Psoas muscle (tissue), 8 donors: ENCODE results near the gene EBF3. TPM values are rescaled to one million over a fixed set of nuclear protein-coding genes. Genes with fewer than 3 reads are reported as not detected.

Source experiments
- ATAC-seq, 4 donors: fragments of 200-7000 bp; cut with Tn5 transposase; one replicate each; pipeline ENCODE4 v1.9.1; 2020; ENCODE audit warnings: moderate library complexity in 3 of 4, mild to moderate bottlenecking in 2 of 4
- DNase-seq, 2 donors: peaks; one replicate each; pipeline ENCODE4 v3.0.0-alpha.2; 2020
- H3K27ac ChIP-seq: fragments of 200-600 bp; one replicate; pipeline ENCODE4 v1.8.0; 2022
- H3K27me3 ChIP-seq, 3 donors: fragments of 200-600 bp in 1 of 3; one replicate each; pipeline versions ENCODE4 v1.6.1 to v1.8.0; 2013 to 2022; ENCODE audit warnings: low read length in 2 of 3, mild to moderate bottlenecking in 2 of 3, moderate library complexity in 1 of 3; ENCODE audit not compliant: insufficient read depth in 3 of 3
- H3K36me3 ChIP-seq, 2 donors: fragments of 200-600 bp in 1 of 2; one replicate each; pipeline versions ENCODE4 v1.6.1 to v1.8.0; 2013 to 2022; ENCODE audit warnings: low read depth in 1 of 2, mild to moderate bottlenecking in 1 of 2, moderate library complexity in 1 of 2; ENCODE audit not compliant: insufficient read depth in 1 of 2
- H3K4me1 ChIP-seq: fragments of 200-600 bp; one replicate; pipeline ENCODE4 v1.8.0; 2022
- H3K4me3 ChIP-seq: fragments of 200-600 bp; one replicate; pipeline ENCODE4 v1.8.0; 2022; ENCODE audit warnings: mild to moderate bottlenecking
- H3K9me3 ChIP-seq: fragments of 200-600 bp; one replicate; pipeline ENCODE4 v1.8.0; 2022
- WGBS, 3 donors: extraction: QIAGEN DNeasy Blood & Tissue Kit; methylation state at CpG; one replicate each; pipeline versions ENCODE4 v1.1.6 to v1.1.7; 2013; 5-methylcytosine and 5-hydroxymethylcytosine counted together
- intact Hi-C, 2 donors: fragments of 100-400 bp; cut with DNase I; formaldehyde crosslinking; loops; one replicate each; pipeline versions ENCODE4 v1.11.0 to v1.14.2; 2022
- polyA plus RNA-seq, 3 donors: library from polyadenylated mRNA; stranded (reverse); fragments of 200-250 nt; gene quantifications; one replicate each; pipeline ENCODE4 v1.2.3, GENCODE V29; 2013
- total RNA-seq, 4 donors: library from RNA; stranded (reverse); fragmentation: NEBNext Ultra II Directional in 2 of 4; extraction: Animal tissue kit (Norgen Biotek cat#: 25700) in 2 of 4; gene quantifications; one replicate each; pipeline versions ENCODE4 v1.2.1 to v1.2.4, GENCODE V29; 2021 to 2023
- TF ChIP-seq, protein P1 (sequence below): fragments of 200-600 bp; IDR thresholded peaks from one replicate; pipeline ENCODE4 v1.8.0; 2022; ENCODE audit warnings: antibody characterized with exemption
- donor health status: healthy with polysubstance abuse.
- donor health status: DM: no; HTN: no; CAD: no; lungs with moderate emphysema.
- donor health status: Bipolar disorder and iron deficiency.
- donor health status: healthy.
- donor health status: DM: yes; HTN: yes; CAD: no.
- donor health status: DM: no; HTN: no; CAD: no.
- donor health status: DM: no; HTN: no; CAD: no.
- donor health status: DM: yes; HTN: yes; CAD: no.

Gene EBF3
- total and polyA plus RNA-seq, 7 donors, result 3.2 to 10.1 (median 5.2) TPM

DNA sequence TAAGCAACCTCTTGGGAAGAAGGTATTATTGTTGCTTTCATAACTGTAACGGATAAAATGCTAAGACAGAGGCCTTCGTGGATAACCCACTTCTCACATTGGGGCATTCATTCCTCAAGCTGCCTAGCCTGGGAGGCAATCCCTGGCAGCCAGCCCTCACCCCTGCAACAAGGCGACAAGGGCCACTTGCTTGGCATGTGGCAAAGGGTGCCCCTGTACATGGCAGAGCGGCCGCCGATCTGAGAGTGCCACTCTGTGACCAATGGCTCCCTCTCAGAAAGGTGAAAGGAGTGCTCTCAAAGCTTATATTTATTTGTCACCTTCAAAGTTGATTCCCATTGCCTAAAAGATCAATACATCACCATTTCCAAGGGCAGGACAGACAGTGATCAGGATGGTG, 31.9 kb downstream of the EBF3 start:
- Histone ChIP-seq H3K27me3 (no peaks in the 10 kb centered on the region), H3K4me3 (no peak overlapping the region), H3K36me3 (no peaks in the 10 kb centered on the region), H3K27ac (no peak overlapping the region), H3K4me1 (peaks cover 10% of the 10 kb centered on the region), H3K9me3 (no peaks in the 10 kb centered on the region)
- ATAC-seq, result no peak
- DNase-seq, result peak in 1 of 2 donors; percentile 44
- intact Hi-C loops, result no loop called here
- 65 to 85% (median 75%) methylated on average over 6 of the region's 6 CpGs for WGBS, 3 donors
- TF ChIP-seq, protein P1, sequence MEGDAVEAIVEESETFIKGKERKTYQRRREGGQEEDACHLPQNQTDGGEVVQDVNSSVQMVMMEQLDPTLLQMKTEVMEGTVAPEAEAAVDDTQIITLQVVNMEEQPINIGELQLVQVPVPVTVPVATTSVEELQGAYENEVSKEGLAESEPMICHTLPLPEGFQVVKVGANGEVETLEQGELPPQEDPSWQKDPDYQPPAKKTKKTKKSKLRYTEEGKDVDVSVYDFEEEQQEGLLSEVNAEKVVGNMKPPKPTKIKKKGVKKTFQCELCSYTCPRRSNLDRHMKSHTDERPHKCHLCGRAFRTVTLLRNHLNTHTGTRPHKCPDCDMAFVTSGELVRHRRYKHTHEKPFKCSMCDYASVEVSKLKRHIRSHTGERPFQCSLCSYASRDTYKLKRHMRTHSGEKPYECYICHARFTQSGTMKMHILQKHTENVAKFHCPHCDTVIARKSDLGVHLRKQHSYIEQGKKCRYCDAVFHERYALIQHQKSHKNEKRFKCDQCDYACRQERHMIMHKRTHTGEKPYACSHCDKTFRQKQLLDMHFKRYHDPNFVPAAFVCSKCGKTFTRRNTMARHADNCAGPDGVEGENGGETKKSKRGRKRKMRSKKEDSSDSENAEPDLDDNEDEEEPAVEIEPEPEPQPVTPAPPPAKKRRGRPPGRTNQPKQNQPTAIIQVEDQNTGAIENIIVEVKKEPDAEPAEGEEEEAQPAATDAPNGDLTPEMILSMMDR, result no peak

DNA sequence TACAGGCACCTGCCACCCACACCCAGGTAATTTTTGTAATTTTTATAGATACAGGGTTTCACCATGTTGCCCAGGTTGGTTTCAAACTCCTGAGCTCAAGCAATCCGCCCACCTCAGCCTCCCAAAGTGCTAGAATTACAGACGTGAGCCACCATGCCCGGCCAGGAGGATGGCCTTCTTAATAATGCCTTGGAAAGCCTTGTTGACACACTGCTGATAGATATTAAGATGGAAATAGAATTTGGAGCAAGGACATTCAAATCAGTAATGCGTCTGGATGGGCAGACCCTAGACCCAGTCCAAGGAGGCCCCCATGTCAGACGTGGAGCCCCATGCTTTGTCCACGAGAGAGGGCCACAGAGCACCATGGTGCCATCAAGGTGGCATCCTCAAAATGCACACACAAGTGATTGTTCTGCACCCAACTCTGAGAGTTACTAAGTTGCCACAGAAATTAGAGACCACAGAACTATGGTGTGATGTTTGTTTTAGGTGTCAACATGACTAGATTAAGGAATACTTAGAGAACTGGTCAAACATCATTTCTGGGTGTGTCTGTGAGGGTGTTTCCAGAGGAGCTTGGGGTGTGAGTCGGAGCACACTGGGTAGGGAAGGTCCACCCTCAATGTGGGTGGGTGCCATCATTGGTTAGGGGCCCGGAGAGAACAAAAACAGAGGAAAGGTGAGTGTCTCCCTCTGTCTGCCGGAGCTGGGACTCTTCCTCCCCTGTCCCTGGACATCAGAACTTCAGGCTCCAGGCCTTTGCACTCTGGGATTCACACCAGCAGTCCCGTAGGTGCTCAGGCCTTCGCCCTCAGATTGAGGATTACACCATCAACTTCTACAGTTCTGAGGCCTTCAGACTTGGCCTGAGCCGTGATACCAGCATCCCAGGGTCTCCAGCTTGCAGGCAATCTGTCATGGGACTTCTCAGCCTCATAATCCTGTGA, 34.5 kb downstream of the EBF3 start:
- DNase-seq (peak in 1 of 2 donors; percentile 36), ATAC-seq (no peak)
- Histone ChIP-seq H3K4me3 (no peak overlapping the region), H3K36me3 (no peaks in the 10 kb centered on the region), H3K27me3 (no peaks in the 10 kb centered on the region), H3K9me3 (no peaks in the 10 kb centered on the region), H3K4me1 (no peaks in the 10 kb centered on the region), H3K27ac (no peak overlapping the region)
- WGBS, 3 donors, result 77 to 81% (median 80%) methylated on average over 12 of the region's 12 CpGs
- TF ChIP-seq, protein P1, result no peak
- intact Hi-C loops, result no loop called here

DNA sequence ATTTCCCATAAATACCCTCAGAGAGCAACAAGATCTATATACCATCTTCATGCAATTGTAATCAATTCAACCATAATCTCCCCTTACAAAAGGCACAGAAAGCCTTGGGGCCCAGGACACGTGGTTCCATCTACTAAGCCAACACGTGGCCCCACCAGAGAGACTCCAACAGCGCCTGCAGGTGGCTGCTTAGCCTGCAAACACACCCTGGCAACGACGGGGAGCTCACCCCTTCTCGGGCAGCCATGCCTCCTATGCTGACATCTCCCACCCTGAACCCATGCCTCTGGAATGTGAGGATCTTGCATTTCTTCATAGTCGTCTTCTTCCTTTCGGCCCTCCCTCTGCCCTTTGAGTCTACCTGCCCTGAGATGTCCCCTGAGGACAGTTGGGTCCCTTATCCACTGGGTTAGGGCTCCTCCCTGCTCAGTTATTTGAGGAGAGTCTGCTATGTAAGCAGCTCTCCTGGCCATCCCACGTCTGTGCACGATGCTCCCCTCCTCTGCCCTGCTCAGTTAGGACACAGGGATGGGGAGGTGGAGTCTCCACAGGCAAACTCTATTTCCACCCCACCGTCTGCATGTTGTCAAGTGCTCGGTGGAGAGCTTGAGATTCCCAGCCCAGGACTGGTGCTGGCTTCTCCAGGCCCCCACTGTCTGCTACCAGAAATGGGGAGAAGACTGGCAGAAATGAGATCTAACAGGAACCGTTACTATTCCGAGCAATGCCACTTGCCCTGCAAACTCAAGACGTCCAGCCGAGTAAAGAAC, 36.5 kb downstream of the EBF3 start:
- DNase-seq, result peak in 1 of 2 donors; percentile 42
- TF ChIP-seq, protein P1, result no peak
- Histone ChIP-seq H3K27ac (no peak overlapping the region), H3K4me1 (peaks cover 7% of the 10 kb centered on the region), H3K36me3 (no peaks in the 10 kb centered on the region), H3K4me3 (no peak overlapping the region), H3K9me3 (no peaks in the 10 kb centered on the region), H3K27me3 (no peaks in the 10 kb centered on the region)
- intact Hi-C loops, result no loop called here
- WGBS, 3 donors, result 58 to 76% (median 69%) methylated on average over 16 of the region's 16 CpGs
- ATAC-seq, result no peak

DNA sequence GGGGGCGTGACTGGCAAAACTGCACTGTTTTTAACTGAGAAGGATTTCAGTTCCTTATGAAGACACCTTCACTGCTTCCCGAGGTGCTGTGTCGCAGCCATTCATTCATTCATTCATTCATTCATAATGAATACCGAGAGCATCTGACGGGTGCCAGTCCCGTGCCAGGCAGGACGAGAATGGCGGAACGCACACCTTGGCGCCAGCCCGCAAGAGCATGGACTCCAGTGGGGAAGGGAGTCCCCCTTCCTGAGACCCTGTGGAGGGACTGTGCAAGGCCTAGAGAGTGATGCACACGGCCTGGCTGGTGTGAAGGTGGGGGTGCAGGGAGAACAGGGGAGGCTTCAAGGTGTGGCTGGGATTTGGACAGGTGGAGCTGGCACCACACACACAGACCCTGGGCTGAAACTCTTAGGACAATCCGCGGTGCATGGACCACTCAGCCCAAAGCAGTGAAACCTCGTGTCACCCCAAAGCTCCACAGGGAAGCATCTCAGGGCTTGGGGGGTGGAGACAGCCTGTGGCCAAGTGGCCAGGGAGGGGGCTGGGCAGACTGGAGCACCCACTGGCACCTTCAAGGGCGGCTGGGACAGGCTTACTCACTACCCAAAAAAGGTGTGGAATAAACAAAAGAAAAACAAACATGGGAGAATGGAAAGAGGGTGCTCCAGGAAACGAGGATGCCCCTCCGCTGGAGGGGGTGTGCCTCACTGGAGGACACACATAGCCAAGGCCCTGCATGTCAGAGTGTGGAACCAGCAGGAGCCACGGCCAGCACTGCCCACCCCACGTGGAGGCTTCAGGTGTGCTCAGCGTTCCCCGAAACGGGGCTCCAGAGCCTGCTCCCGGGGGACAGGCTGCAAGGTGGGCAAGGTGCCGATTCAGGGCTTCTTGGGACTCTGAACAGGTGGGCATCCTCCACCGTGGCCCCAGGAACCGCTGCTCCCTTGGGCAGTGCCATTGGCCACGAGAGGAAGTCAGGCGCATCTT, 37.7 kb downstream of the EBF3 start:
- Histone ChIP-seq H3K4me1 (peaks cover 11% of the 10 kb centered on the region), H3K27me3 (no peaks in the 10 kb centered on the region), H3K36me3 (no peaks in the 10 kb centered on the region), H3K4me3 (no peak overlapping the region), H3K27ac (no peak overlapping the region), H3K9me3 (no peaks in the 10 kb centered on the region)
- DNase-seq (peak in 1 of 2 donors; percentile 50), ATAC-seq (no peak)
- WGBS, 3 donors, result 75 to 78% (median 76%) methylated on average over 28 to 29 of the region's 29 CpGs
- intact Hi-C loops, result no loop called here
- TF ChIP-seq, protein P1, result no peak
